Astrocyte (in vitro differentiated cells and primary cell): Measurements from ENCODE around the gene SCUBE1. TPM values are rescaled to one million over a fixed set of nuclear protein-coding genes. Genes with fewer than 3 reads are reported as not detected.

Source experiments
- DNase-seq: peaks from one replicate; pipeline ENCODE4 v3.0.0-alpha.2; 2010; ENCODE audit warnings: low read depth
- FAIRE-seq: peaks from 2 replicates; lab custom pipeline; 2011; peaks lifted over from hg19 to GRCh38; lab: Jason Lieb, UNC
- H2AFZ ChIP-seq: 2 replicates; pipeline ENCODE4 v1.6.0; 2012; ENCODE audit warnings: low read depth, low read length, inconsistent platforms
- H3K27ac ChIP-seq: 2 replicates; pipeline ENCODE4 v1.5.1; 2011; ENCODE audit warnings: low read depth, low read length, inconsistent platforms
- H3K27me3 ChIP-seq: 2 replicates; pipeline ENCODE4 v1.6.0; 2011; ENCODE audit warnings: low read length, inconsistent platforms; ENCODE audit not compliant: insufficient read depth
- H3K36me3 ChIP-seq: 2 replicates; pipeline ENCODE4 v1.5.1; 2011; ENCODE audit warnings: low read length, inconsistent platforms; ENCODE audit not compliant: insufficient read depth
- H3K4me1 ChIP-seq: 2 replicates; pipeline ENCODE4 v1.5.1; 2011; ENCODE audit warnings: low read length, inconsistent platforms; ENCODE audit not compliant: insufficient read depth
- H3K4me2 ChIP-seq: 2 replicates; pipeline ENCODE4 v1.6.0; 2012; ENCODE audit warnings: low read length, inconsistent platforms
- H3K4me3 ChIP-seq: 2 replicates; pipeline ENCODE4 v1.5.1; 2011; ENCODE audit warnings: low read depth, mild to moderate bottlenecking, low read length, inconsistent platforms; ENCODE audit not compliant: insufficient read depth
- H3K79me2 ChIP-seq: 2 replicates; pipeline ENCODE4 v1.6.0; 2012; ENCODE audit warnings: mild to moderate bottlenecking, low read length, inconsistent platforms; ENCODE audit not compliant: insufficient read depth
- H3K9ac ChIP-seq: 2 replicates; pipeline ENCODE4 v1.6.0; 2012; ENCODE audit warnings: mild to moderate bottlenecking, low read length, inconsistent platforms
- H3K9me3 ChIP-seq: 2 replicates; pipeline ENCODE4 v1.5.1; 2012; ENCODE audit warnings: low read depth, mild to moderate bottlenecking, low read length, inconsistent platforms; ENCODE audit not compliant: insufficient read depth
- H4K20me1 ChIP-seq: 2 replicates; pipeline ENCODE4 v1.6.0; 2012; ENCODE audit warnings: low read length, inconsistent platforms; ENCODE audit not compliant: insufficient read depth
- H3K27ac Mint-ChIP-seq: one replicate; pipeline ENCODE4 v1.8.0; 2021; ENCODE audit warnings: mild to moderate bottlenecking, mixed read lengths; ENCODE audit not compliant: unreplicated experiment
- H3K27me3 Mint-ChIP-seq: one replicate; pipeline ENCODE4 v1.8.0; 2021; ENCODE audit warnings: low read depth, mixed read lengths; ENCODE audit not compliant: unreplicated experiment
- H3K36me3 Mint-ChIP-seq: one replicate; pipeline ENCODE4 v1.8.0; 2021; ENCODE audit warnings: low read depth, mixed read lengths; ENCODE audit not compliant: unreplicated experiment
- H3K4me1 Mint-ChIP-seq: one replicate; pipeline ENCODE4 v1.8.0; 2021; ENCODE audit warnings: low read depth, mixed read lengths; ENCODE audit not compliant: unreplicated experiment
- H3K4me3 Mint-ChIP-seq: one replicate; pipeline ENCODE4 v1.8.0; 2021; ENCODE audit warnings: mild to moderate bottlenecking, moderate library complexity, mixed read lengths; ENCODE audit not compliant: unreplicated experiment
- H3K9me3 Mint-ChIP-seq: one replicate; pipeline ENCODE4 v1.8.0; 2021; ENCODE audit warnings: mild to moderate bottlenecking, mixed read lengths; ENCODE audit not compliant: unreplicated experiment
- EZH2 ChIP-seq: IDR thresholded peaks from 2 replicates; pipeline ENCODE4 v1.6.1; 2012; ENCODE audit warnings: mild to moderate bottlenecking, low read length, inconsistent platforms; ENCODE audit not compliant: insufficient read depth
- total RNA-seq: library from RNA; stranded (reverse); gene quantifications from 2 replicates; pipeline ENCODE4 v1.2.1, GENCODE V29; 2021
- TF ChIP-seq, protein P1 (sequence below): IDR thresholded peaks from 2 replicates; pipeline ENCODE4 v1.5.1; 2011; ENCODE audit warnings: low read depth, mild to moderate bottlenecking, inconsistent platforms, low read length, moderate library complexity; ENCODE audit not compliant: insufficient read depth

SCUBE1 gene
- total RNA-seq, 1 donor from 2014 or later: 0.07 TPM

DNA sequence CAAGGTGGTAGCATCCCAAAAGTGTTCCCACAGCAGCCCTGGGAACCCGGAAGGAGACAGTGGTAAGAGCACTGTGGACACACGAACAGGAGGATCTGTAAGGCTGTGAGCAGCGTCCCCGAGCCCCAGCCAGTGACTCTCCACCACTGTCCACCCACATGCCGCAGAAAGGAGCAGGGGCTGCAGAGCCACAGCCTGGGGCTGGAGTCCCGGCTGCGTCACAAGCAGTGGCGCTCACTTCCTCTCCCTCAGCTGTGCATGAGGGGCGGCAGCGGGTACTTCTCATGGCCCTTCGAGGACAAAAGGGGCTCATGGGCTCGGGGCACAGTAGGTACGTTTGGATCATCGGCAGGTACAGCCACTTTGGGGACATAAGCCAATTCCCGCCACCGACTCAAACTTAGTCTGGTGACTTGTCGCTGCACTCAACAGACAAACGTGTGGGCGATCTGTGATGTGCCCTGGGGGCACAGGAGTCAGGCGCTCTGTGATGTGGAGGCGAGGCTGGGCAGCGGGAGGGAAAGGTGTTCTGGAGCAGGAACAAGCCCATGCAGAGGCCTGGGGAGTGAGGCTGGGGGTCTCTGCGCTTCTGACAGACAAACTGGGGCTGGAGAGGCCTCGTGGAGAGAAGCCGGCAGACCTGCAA is 68.5 kb downstream of the SCUBE1 start:
- Histone ChIP-seq H2AFZ (no peak overlapping the region), H3K9me3 (no peaks in the 10 kb centered on the region), H3K79me2 (no peaks in the 10 kb centered on the region), H4K20me1 (no peaks in the 10 kb centered on the region), H3K36me3 (no peaks in the 10 kb centered on the region), H3K9ac (no peak overlapping the region), H3K27me3 (peaks cover 4% of the 10 kb centered on the region), H3K4me1 (no peaks in the 10 kb centered on the region), H3K27ac (no peak overlapping the region), H3K4me2 (no peak overlapping the region), H3K4me3 (no peak overlapping the region)
- Mint-ChIP-seq H3K4me3 (no peak overlapping the region), H3K36me3 (no peaks in the 10 kb centered on the region), H3K9me3 (no peaks in the 10 kb centered on the region), H3K27ac (no peak overlapping the region), H3K4me1 (peaks cover 12% of the 10 kb centered on the region), H3K27me3 (peaks cover 65% of the 10 kb centered on the region)
- DNase-seq (no peak), FAIRE-seq (no peak)
- no peak for TF ChIP-seq EZH2
- TF ChIP-seq, protein P1, sequence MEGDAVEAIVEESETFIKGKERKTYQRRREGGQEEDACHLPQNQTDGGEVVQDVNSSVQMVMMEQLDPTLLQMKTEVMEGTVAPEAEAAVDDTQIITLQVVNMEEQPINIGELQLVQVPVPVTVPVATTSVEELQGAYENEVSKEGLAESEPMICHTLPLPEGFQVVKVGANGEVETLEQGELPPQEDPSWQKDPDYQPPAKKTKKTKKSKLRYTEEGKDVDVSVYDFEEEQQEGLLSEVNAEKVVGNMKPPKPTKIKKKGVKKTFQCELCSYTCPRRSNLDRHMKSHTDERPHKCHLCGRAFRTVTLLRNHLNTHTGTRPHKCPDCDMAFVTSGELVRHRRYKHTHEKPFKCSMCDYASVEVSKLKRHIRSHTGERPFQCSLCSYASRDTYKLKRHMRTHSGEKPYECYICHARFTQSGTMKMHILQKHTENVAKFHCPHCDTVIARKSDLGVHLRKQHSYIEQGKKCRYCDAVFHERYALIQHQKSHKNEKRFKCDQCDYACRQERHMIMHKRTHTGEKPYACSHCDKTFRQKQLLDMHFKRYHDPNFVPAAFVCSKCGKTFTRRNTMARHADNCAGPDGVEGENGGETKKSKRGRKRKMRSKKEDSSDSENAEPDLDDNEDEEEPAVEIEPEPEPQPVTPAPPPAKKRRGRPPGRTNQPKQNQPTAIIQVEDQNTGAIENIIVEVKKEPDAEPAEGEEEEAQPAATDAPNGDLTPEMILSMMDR: no peak

DNA sequence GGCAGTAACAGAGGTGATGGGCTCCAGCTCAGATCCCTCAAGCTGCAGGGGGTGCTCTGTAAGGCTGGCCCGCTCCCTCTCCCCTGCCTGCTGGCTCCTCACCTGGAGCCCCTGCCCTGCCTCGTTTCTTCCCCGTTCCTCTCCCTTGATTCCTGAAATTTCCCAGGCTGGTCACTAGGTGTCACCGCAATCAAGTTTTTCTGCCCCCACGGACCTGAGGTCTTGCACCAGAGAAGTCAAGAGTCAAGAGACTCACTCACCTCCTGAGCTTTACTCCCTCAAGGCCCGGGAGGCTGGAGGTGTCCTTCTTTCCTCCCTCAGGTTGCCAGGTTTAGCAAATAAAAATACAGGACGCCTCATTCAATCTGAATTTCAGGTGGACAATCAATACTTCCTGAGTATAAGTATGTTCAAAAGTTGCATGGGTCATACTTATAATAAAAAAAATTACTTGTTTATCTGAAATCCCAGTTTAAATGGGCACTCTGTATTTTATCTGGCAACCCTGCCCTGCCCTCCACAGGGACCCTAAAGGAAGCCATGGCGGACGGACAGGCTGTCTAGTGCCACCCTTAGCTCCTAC is 69.2 kb downstream of the SCUBE1 start:
- FAIRE-seq: no peak
- H3K9me3 ChIP-seq: no peaks in the 10 kb centered on the region
- H3K4me1 ChIP-seq: no peaks in the 10 kb centered on the region
- H3K9ac ChIP-seq: no peak overlapping the region
- no peak for DNase-seq
- no peaks in the 10 kb centered on the region for H3K36me3 Mint-ChIP-seq
- no peak overlapping the region for H3K4me3 ChIP-seq
- no peaks in the 10 kb centered on the region for H3K36me3 ChIP-seq
- peaks cover 12% of the 10 kb centered on the region for H3K27me3 ChIP-seq
- H4K20me1 ChIP-seq: no peaks in the 10 kb centered on the region
- H3K4me3 Mint-ChIP-seq: no peak overlapping the region
- H3K9me3 Mint-ChIP-seq: no peaks in the 10 kb centered on the region
- no peak overlapping the region for H3K4me2 ChIP-seq
- no peak overlapping the region for H3K27ac ChIP-seq
- H3K4me1 Mint-ChIP-seq: peaks cover 12% of the 10 kb centered on the region
- TF ChIP-seq, protein P1: peak; percentile 60
- TF ChIP-seq EZH2: no peak
- H3K27me3 Mint-ChIP-seq: peaks cover 64% of the 10 kb centered on the region
- H2AFZ ChIP-seq: no peak overlapping the region
- H3K27ac Mint-ChIP-seq: no peak overlapping the region
- no peaks in the 10 kb centered on the region for H3K79me2 ChIP-seq

DNA sequence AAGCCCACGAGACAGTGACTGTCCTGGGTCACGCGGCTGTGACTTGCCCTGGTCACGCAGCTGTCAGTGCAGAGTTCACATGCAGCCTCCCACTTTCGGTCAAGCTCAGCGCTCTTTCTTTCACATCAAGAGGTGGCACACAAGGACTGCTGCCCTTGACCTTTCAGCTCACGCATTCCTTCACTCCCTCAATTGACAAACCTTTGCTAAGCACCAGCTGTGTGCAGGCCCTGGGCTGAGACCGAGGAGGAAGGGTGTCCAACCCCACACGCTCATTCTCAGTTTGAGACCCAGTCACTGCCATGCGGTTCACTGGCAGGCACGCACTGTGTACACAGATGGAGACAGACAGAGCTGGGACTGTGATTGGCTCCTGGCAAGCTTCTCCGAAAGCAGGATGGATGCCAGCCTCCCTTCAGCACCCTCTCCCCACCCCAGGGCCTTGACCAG is 70.3 kb downstream of the SCUBE1 start:
- Histone ChIP-seq H3K4me3 (no peak overlapping the region), H3K36me3 (no peaks in the 10 kb centered on the region), H3K4me2 (no peak overlapping the region), H3K79me2 (no peaks in the 10 kb centered on the region), H4K20me1 (no peaks in the 10 kb centered on the region), H2AFZ (no peak overlapping the region), H3K27ac (no peak overlapping the region), H3K4me1 (no peaks in the 10 kb centered on the region), H3K9ac (no peak overlapping the region), H3K9me3 (no peaks in the 10 kb centered on the region), H3K27me3 (peaks cover 22% of the 10 kb centered on the region)
- Mint-ChIP-seq H3K9me3 (no peaks in the 10 kb centered on the region), H3K27me3 (peaks cover 72% of the 10 kb centered on the region), H3K27ac (no peak overlapping the region), H3K4me3 (no peak overlapping the region), H3K4me1 (peaks cover 12% of the 10 kb centered on the region), H3K36me3 (no peaks in the 10 kb centered on the region)
- DNase-seq: no peak
- FAIRE-seq: no peak
- TF ChIP-seq, protein P1: no peak
- no peak for TF ChIP-seq EZH2
